Measurements from ENCODE around the gene ZBTB47.

ZBTB47 gene

GRCh38 chr3:42684632-42685362 is 31.3 kb downstream of the ZBTB47 start:
- H3K27me3 ChIP-seq (replicated peaks): peaks cover 9% of the 10 kb centered on the region
- no peaks in the 10 kb centered on the region for H3K36me3 ChIP-seq (replicated peaks)
- no peak overlapping the region for H3K4me3 ChIP-seq (ENCODE audit: low read depth, low read length)
- in situ Hi-C loops (cut with HindIII; ENCODE audit: low pct_ligation_motif_present, low sequenced_read_pairs): no loop called here
- DNase-seq: no peak
- H3K27ac ChIP-seq: no peak overlapping the region
- no peak for TF ChIP-seq CTCF (IDR thresholded peaks at IDR 0.05; ENCODE audit: low read depth, low read length, missing control alignments)

GRCh38 chr3:42685363-42685881 is 31.9 kb downstream of the ZBTB47 start, which contains the start of gene KLHL40:
Gene KLHL40, plus strand, starts transcription at chr3:42685537. Its CDS starts 82 bp downstream, at chr3:42685619.
- in situ Hi-C loops (cut with HindIII; ENCODE audit: low pct_ligation_motif_present, low sequenced_read_pairs): no loop called here
- TF ChIP-seq CTCF (IDR thresholded peaks at IDR 0.05; ENCODE audit: low read depth, low read length, missing control alignments): no peak
- Histone ChIP-seq H3K27ac (no peak within 1 kb of the TSS), H3K4me3 (ENCODE audit: low read depth, low read length) (no peak within 1 kb of the TSS), H3K36me3 (replicated peaks) (no peaks in the 10 kb centered on the region), H3K27me3 (replicated peaks) (peaks cover 11% of the 10 kb centered on the region)
- DNase-seq: no peak

GRCh38 chr3:42685891-42686820 is 32.7 kb downstream of the ZBTB47 start:
- no peak for DNase-seq
- H3K27ac ChIP-seq: no peak overlapping the region
- H3K36me3 ChIP-seq (replicated peaks): no peaks in the 10 kb centered on the region
- H3K4me3 ChIP-seq (ENCODE audit: low read depth, low read length): no peak overlapping the region
- TF ChIP-seq CTCF (IDR thresholded peaks at IDR 0.05; ENCODE audit: low read depth, low read length, missing control alignments): no peak
- in situ Hi-C loops (cut with HindIII; ENCODE audit: low pct_ligation_motif_present, low sequenced_read_pairs): no loop called here
- peaks cover 13% of the 10 kb centered on the region for H3K27me3 ChIP-seq (replicated peaks)

- Histone ChIP-seq H3K27me3 (replicated peaks) (peaks cover 13% of the 10 kb centered on the region), H3K4me3 (ENCODE audit: low read depth, low read length) (no peak overlapping the region), H3K36me3 (replicated peaks) (no peaks in the 10 kb centered on the region), H3K27ac (no peak overlapping the region)
- no peak for TF ChIP-seq CTCF (IDR thresholded peaks at IDR 0.05; ENCODE audit: low read depth, low read length, missing control alignments)
- no peak for DNase-seq
- in situ Hi-C loops (cut with HindIII; ENCODE audit: low pct_ligation_motif_present, low sequenced_read_pairs): no loop called here
These were observed 33.5 kb downstream of the ZBTB47 start for GRCh38 chr3:42686832-42687650.

GRCh38 chr3:42688016-42688415 is 34.5 kb downstream of the ZBTB47 start:
- no peak for TF ChIP-seq CTCF (IDR thresholded peaks at IDR 0.05; ENCODE audit: low read depth, low read length, missing control alignments)
- DNase-seq: no peak
- Histone ChIP-seq H3K36me3 (replicated peaks) (no peaks in the 10 kb centered on the region), H3K27me3 (replicated peaks) (peaks cover 13% of the 10 kb centered on the region), H3K4me3 (ENCODE audit: low read depth, low read length) (no peak overlapping the region), H3K27ac (no peak overlapping the region)
- in situ Hi-C loops (cut with HindIII; ENCODE audit: low pct_ligation_motif_present, low sequenced_read_pairs): no loop called here
